PC-3 (cell line): ENCODE data around the gene MBD3. TPM values are rescaled to one million over a fixed set of nuclear protein-coding genes. Genes with fewer than 3 reads are reported as not detected.

ENCODE experiments used
- ATAC-seq: fragments of 200-7000 bp; cut with Tn5 transposase; 2 replicates; pipeline ENCODE4 v1.9.1; 2020; ENCODE audit warnings: mild to moderate bottlenecking, moderate library complexity
- BruUV-seq: library from RNA; stranded (reverse); fragments of 400-500 nt; replicated peaks from 2 replicates; lab custom pipeline; 2021; lab: Mats Ljungman, UMichigan
- CTCF ChIA-PET: fragments of 300-600 bp; sonication (Branson Sonifier 250); formaldehyde crosslinking; loops from one replicate; lab custom pipeline; 2022; ENCODE audit warnings: antibody characterized with exemption; lab: Charles Lee
- POLR2A ChIA-PET: fragments of 300-600 bp; sonication (Branson Sonifier 250); formaldehyde crosslinking; loops from one replicate; lab custom pipeline; 2022; ENCODE audit warnings: antibody characterized with exemption; ENCODE audit not compliant: unreplicated experiment; lab: Charles Lee
- DNase-seq: peaks from one replicate; pipeline ENCODE4 v3.0.0-alpha.2; 2015
- H2AFZ ChIP-seq: fragments of 300-600 bp; sonication (generic); 2 replicates; pipeline ENCODE4 v1.6.0; 2016; ENCODE audit warnings: antibody characterized with exemption, low read length
- H3F3A ChIP-seq: fragments of 300-600 bp; sonication (generic); one replicate; pipeline ENCODE4 v1.6.0; 2017; ENCODE audit warnings: antibody characterized with exemption, low read length, control low read depth, mild to moderate bottlenecking; ENCODE audit not compliant: unreplicated experiment
- H3K27ac ChIP-seq: fragments of 300-600 bp; sonication (generic); 2 replicates; pipeline ENCODE4 v1.5.1; 2016; ENCODE audit warnings: mild to moderate bottlenecking, low read length
- H3K27me3 ChIP-seq: fragments of 300-600 bp; sonication (generic); 2 replicates; pipeline ENCODE4 v1.6.1; 2016; ENCODE audit warnings: low read length, mixed read lengths
- H3K36me3 ChIP-seq: fragments of 300-600 bp; sonication (generic); 2 replicates; pipeline ENCODE4 v1.6.1; 2016; ENCODE audit warnings: low read depth, mixed run types, low read length, mixed read lengths
- H3K4me1 ChIP-seq: fragments of 300-600 bp; sonication (generic); 2 replicates; pipeline ENCODE4 v1.5.1; 2016; ENCODE audit warnings: low read length; ENCODE audit not compliant: insufficient read depth
- H3K4me2 ChIP-seq: fragments of 300-600 bp; sonication (generic); 2 replicates; pipeline ENCODE4 v1.6.0; 2016; ENCODE audit warnings: low read length
- H3K4me3 ChIP-seq: fragments of 300-600 bp; sonication (generic); 2 replicates; pipeline ENCODE4 v1.5.1; 2016; ENCODE audit warnings: mild to moderate bottlenecking, low read length, mixed read lengths
- H3K79me2 ChIP-seq: fragments of 300-600 bp; sonication (generic); 2 replicates; pipeline ENCODE4 v1.6.1; 2017; ENCODE audit warnings: low read length, mixed read lengths
- H3K9ac ChIP-seq: fragments of 300-600 bp; sonication (generic); 2 replicates; pipeline ENCODE4 v1.6.0; 2016; ENCODE audit warnings: mild to moderate bottlenecking, low read length
- H3K9me2 ChIP-seq: fragments of 300-600 bp; sonication (generic); replicated peaks from 2 replicates; pipeline ENCODE4 v1.6.1; 2016; ENCODE audit warnings: mixed run types, low read length, mixed read lengths
- H3K9me3 ChIP-seq: fragments of 300-600 bp; sonication (generic); 2 replicates; pipeline ENCODE4 v1.6.1; 2016; ENCODE audit warnings: low read length, mixed read lengths
- H4K20me1 ChIP-seq: fragments of 300-600 bp; sonication (generic); 2 replicates; pipeline ENCODE4 v1.6.1; 2016; ENCODE audit warnings: low read length, mixed read lengths
- EZH2 ChIP-seq: fragments of 300-600 bp; sonication (generic); IDR thresholded peaks from one replicate; pipeline ENCODE4 v1.6.1; 2017; ENCODE audit warnings: antibody characterized with exemption, mild to moderate bottlenecking, low read length; ENCODE audit not compliant: unreplicated experiment
- EZH2phosphoT487 ChIP-seq: fragments of 300-600 bp; sonication (generic); IDR thresholded peaks from 2 replicates; pipeline ENCODE4 v1.6.1; 2018; ENCODE audit warnings: mild to moderate bottlenecking, antibody characterized with exemption, low read length, borderline replicate concordance
- intact Hi-C: fragments of 100-400 bp; cut with micrococcal nuclease; formaldehyde crosslinking; loops from 2 replicates; pipeline ENCODE4 v1.9.0; 2023
- total RNA-seq: library from RNA; depleted of rRNA; stranded (reverse); fragments of >200 nt; gene quantifications from 2 replicates; pipeline ENCODE4 v1.2.3, GENCODE V29; 2014
- TF ChIP-seq, protein P1 (sequence below): fragments of 300-600 bp; sonication (generic); conservative IDR thresholded peaks from 2 replicates; pipeline ENCODE4 v1.5.1; 2017; ENCODE audit warnings: antibody characterized with exemption, low read depth, mild to moderate bottlenecking, low read length

The MBD3 gene
- total RNA-seq, 1 experiment from 2014 or later, result 131 TPM

DNA sequence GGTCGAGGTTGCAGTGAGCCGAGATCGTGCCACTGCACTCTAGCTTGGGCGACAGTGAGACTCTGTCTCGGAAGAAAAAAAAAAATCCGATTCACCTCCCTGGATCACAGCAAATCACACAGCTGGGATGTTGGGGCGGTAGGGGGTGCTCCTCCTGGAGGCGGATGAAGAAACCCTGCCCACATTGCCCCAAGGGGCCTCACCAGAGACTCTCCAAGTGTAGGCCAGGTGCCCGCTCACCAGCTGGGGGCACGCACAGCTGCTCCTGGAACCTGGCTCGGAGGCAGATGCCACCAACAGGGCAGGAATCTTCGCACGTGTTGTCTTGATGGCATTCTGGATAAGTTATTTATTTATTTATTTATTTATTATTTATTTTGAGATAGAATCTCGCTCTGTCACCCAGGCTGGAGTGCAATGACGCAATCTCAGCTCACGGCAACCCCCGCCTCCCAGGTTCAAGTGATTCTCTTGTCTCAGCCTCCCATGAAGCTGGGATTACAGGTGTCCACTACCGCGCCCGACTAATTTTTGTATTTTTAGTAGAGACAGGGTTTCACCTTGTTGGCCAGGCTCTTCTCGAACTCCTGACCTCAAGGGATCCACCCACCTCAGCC lies 9.5 kb upstream of the MBD3 start:
- Histone ChIP-seq H3K27ac (no peak overlapping the region), H3K4me2 (no peak overlapping the region), H3K9me2 (no peaks in the 10 kb centered on the region), H3K79me2 (peaks cover 48% of the 10 kb centered on the region), H3K27me3 (no peaks in the 10 kb centered on the region), H3K9me3 (no peaks in the 10 kb centered on the region), H3K4me3 (no peak overlapping the region), H2AFZ (no peak overlapping the region), H4K20me1 (no peaks in the 10 kb centered on the region), H3K4me1 (peaks cover 11% of the 10 kb centered on the region), H3F3A (no peaks in the 10 kb centered on the region), H3K36me3 (peaks cover 5% of the 10 kb centered on the region; the same call in 1 of the 2 replicates), H3K9ac (no peak overlapping the region)
- intact Hi-C loops, result no loop called here
- POLR2A ChIA-PET, result no interaction called here
- CTCF ChIA-PET, result no interaction called here
- no TSS peak for BruUV-seq
- TF ChIP-seq, protein P1, sequence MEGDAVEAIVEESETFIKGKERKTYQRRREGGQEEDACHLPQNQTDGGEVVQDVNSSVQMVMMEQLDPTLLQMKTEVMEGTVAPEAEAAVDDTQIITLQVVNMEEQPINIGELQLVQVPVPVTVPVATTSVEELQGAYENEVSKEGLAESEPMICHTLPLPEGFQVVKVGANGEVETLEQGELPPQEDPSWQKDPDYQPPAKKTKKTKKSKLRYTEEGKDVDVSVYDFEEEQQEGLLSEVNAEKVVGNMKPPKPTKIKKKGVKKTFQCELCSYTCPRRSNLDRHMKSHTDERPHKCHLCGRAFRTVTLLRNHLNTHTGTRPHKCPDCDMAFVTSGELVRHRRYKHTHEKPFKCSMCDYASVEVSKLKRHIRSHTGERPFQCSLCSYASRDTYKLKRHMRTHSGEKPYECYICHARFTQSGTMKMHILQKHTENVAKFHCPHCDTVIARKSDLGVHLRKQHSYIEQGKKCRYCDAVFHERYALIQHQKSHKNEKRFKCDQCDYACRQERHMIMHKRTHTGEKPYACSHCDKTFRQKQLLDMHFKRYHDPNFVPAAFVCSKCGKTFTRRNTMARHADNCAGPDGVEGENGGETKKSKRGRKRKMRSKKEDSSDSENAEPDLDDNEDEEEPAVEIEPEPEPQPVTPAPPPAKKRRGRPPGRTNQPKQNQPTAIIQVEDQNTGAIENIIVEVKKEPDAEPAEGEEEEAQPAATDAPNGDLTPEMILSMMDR, result no peak; the same call in 1 of the 2 replicates
- TF ChIP-seq EZH2phosphoT487 (no peak), EZH2 (no peak)
- ATAC-seq (no peak), DNase-seq (no peak)

DNA sequence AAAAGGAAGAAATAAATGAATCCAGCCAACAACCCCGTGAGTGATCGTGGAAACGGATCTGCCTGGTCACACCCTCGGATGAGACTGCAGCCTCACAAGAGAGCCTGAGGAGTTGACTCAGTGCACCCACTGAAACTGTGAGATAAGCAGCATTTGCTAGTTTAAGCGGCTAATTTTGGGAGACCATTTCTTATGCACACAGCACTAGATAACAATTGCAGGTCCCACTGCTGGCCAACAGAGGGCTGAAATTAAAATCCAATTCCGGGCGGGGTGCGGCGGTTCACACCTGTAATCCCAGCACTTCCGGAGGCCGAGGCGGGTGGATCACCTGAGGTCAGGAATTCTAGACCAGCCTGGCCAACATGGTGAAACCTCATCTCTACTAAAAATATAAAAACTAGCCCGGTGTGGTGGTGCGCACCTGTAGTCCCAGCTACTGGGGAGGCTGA lies 9.0 kb upstream of the MBD3 start:
- no peak overlapping the region for H2AFZ ChIP-seq
- intact Hi-C loops, result no loop called here
- no peaks in the 10 kb centered on the region for H3K9me3 ChIP-seq
- H3K27ac ChIP-seq, result no peak overlapping the region
- peaks cover 11% of the 10 kb centered on the region for H3K4me1 ChIP-seq
- ATAC-seq, result no peak
- BruUV-seq, result no TSS peak
- no peaks in the 10 kb centered on the region for H3K9me2 ChIP-seq
- H3K4me2 ChIP-seq, result no peak overlapping the region
- H3K27me3 ChIP-seq, result no peaks in the 10 kb centered on the region
- no peak overlapping the region for H3K9ac ChIP-seq
- H4K20me1 ChIP-seq, result no peaks in the 10 kb centered on the region
- H3F3A ChIP-seq, result no peaks in the 10 kb centered on the region
- peak; percentile 8 for DNase-seq
- H3K36me3 ChIP-seq, result peaks cover 5% of the 10 kb centered on the region; the same call in 1 of the 2 replicates
- H3K79me2 ChIP-seq, result peaks cover 48% of the 10 kb centered on the region
- POLR2A ChIA-PET, result no interaction called here
- TF ChIP-seq, protein P1, result no peak
- no peak for TF ChIP-seq EZH2phosphoT487
- TF ChIP-seq EZH2, result no peak
- H3K4me3 ChIP-seq, result no peak overlapping the region
- CTCF ChIA-PET, result interaction anchor here (0.6 kb wide), 1 partner anchor 9 kb away, joined by 7 read pairs; the partner anchor contains the start of gene MBD3

- Histone ChIP-seq H3K9me3 (no peaks in the 10 kb centered on the region), H3K9ac (no peak overlapping the region), H3K4me3 (no peak overlapping the region), H3K9me2 (no peaks in the 10 kb centered on the region), H3K4me1 (peaks cover 4% of the 10 kb centered on the region; the same call in 1 of the 2 replicates), H3K79me2 (peaks cover 40% of the 10 kb centered on the region), H3K27ac (no peak overlapping the region), H3K4me2 (no peak overlapping the region), H3K36me3 (peaks cover 5% of the 10 kb centered on the region; the same call in 1 of the 2 replicates), H3K27me3 (no peaks in the 10 kb centered on the region), H3F3A (no peaks in the 10 kb centered on the region), H2AFZ (no peak overlapping the region), H4K20me1 (no peaks in the 10 kb centered on the region)
- BruUV-seq, result no TSS peak
- ChIA-PET POLR2A (no interaction called here), CTCF (no interaction called here)
- intact Hi-C loops, result no loop called here
- DNase-seq (no peak), ATAC-seq (no peak)
- TF ChIP-seq EZH2phosphoT487 (no peak), EZH2 (no peak)
- TF ChIP-seq, protein P1, result no peak
Measured at GRCh38 chr19:1599460-1599846, 6.8 kb upstream of the MBD3 start.
